ENCODE data around the gene ADGRE3.

The ADGRE3 gene

GRCh38 chr19:14580623-14581237, 93.9 kb downstream of the ADGRE3 start:
- H3K9me3 ChIP-seq (ENCODE audit: control insufficient read depth, insufficient read depth, low read depth, low read length), result no peaks in the 10 kb centered on the region
- H3K4me1 ChIP-seq (ENCODE audit: control insufficient read depth, insufficient read depth, low read length), result no peaks in the 10 kb centered on the region
- POLR2A ChIA-PET, result no interaction called here
- H3K4me3 ChIP-seq (ENCODE audit: low read depth, low read length), result no peak overlapping the region
- CTCF ChIA-PET, result interaction anchor here (1.9 kb wide), 1 partner anchor 106 kb away, joined by 4 read pairs; no protein-coding TSS in a partner anchor
- no peak overlapping the region for H3K27ac ChIP-seq (ENCODE audit: extremely low read depth, low read depth, low read length)
- H3K36me3 ChIP-seq (ENCODE audit: control insufficient read depth in 2 of 2, insufficient read depth in 1 of 2, low read length in 2 of 2), result no peaks in the 10 kb centered on the region
- TF ChIP-seq ZXDB (tag by site-specific recombination; IDR thresholded peaks at IDR 0.05), result no peak

- H3K27ac ChIP-seq (ENCODE audit: extremely low read depth, low read depth, low read length), result no peak overlapping the region
- TF ChIP-seq ZNF664 (tag by site-specific recombination; IDR thresholded peaks at IDR 0.05) (peak; percentile 96), ZNF335 (tag by site-specific recombination; conservative IDR thresholded peaks at IDR 0.05) (peak; percentile 91), SCRT1 (tag by site-specific recombination; IDR thresholded peaks at IDR 0.05; ENCODE audit: borderline replicate concordance) (no peak)
- ChIA-PET POLR2A (no interaction called here), CTCF (no interaction called here)
- no peaks in the 10 kb centered on the region for H3K4me1 ChIP-seq (ENCODE audit: control insufficient read depth, insufficient read depth, low read length)
- H3K4me3 ChIP-seq (ENCODE audit: low read depth, low read length), result no peak overlapping the region
- H3K9me3 ChIP-seq (ENCODE audit: control insufficient read depth, insufficient read depth, low read depth, low read length), result no peaks in the 10 kb centered on the region
- no peaks in the 10 kb centered on the region for H3K36me3 ChIP-seq (ENCODE audit: control insufficient read depth in 2 of 2, insufficient read depth in 1 of 2, low read length in 2 of 2)
These were observed 96.7 kb downstream of the ADGRE3 start for GRCh38 chr19:14577885-14578427.

DNA sequence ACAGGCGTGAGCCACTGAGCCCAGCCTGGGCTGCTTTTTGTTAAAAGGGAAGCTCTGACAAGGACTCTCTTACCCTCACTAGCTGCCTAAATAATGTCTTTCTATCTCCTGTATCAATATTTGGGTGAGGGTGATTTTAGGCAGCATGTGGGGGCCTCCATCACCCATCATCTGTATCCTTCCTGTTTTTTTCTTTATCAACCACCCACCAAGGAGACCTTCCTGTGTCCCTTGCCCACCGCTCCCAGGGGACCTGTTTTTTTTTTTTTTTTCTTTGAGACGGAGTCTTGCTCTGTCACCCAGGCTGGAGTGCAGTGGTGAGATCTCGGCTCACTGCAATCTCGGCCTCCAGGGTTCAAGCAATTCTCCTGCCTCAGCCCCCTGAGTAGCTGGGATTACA, 97.4 kb downstream of the ADGRE3 start:
- CTCF ChIA-PET, result interaction anchor here (0.5 to 0.7 kb wide), 2 partner anchors 209 to 314 kb away, joined by 3 read pairs; no protein-coding TSS in a partner anchor
- no peak overlapping the region for H3K27ac ChIP-seq (ENCODE audit: extremely low read depth, low read depth, low read length)
- H3K9me3 ChIP-seq (ENCODE audit: control insufficient read depth, insufficient read depth, low read depth, low read length), result no peaks in the 10 kb centered on the region
- H3K36me3 ChIP-seq (ENCODE audit: control insufficient read depth in 2 of 2, insufficient read depth in 1 of 2, low read length in 2 of 2), result no peaks in the 10 kb centered on the region
- TF ChIP-seq ZSCAN23 (tag by site-specific recombination; IDR thresholded peaks at IDR 0.05) (no peak), SCRT2 (tag by site-specific recombination; IDR thresholded peaks at IDR 0.05) (no peak), ZNF211 (tag by site-specific recombination; IDR thresholded peaks at IDR 0.05; ENCODE audit: low read depth) (no peak), FEZF1 (tag by site-specific recombination; IDR thresholded peaks at IDR 0.05) (no peak), ZFP37 (tag by site-specific recombination; IDR thresholded peaks at IDR 0.05) (no peak), ZNF555 (tag by site-specific recombination; conservative IDR thresholded peaks at IDR 0.05) (no peak), ZNF629 (tag by site-specific recombination; IDR thresholded peaks at IDR 0.05) (no peak), ZBTB8A (tag by site-specific recombination; IDR thresholded peaks at IDR 0.05) (no peak)
- POLR2A ChIA-PET, result no interaction called here
- H3K4me1 ChIP-seq (ENCODE audit: control insufficient read depth, insufficient read depth, low read length), result no peaks in the 10 kb centered on the region
- no peak overlapping the region for H3K4me3 ChIP-seq (ENCODE audit: low read depth, low read length)

GRCh38 chr19:14576363-14576762, 98.3 kb downstream of the ADGRE3 start:
- no peaks in the 10 kb centered on the region for H3K4me1 ChIP-seq (ENCODE audit: control insufficient read depth, insufficient read depth, low read length)
- H3K27ac ChIP-seq (ENCODE audit: extremely low read depth, low read depth, low read length), result no peak overlapping the region
- no peaks in the 10 kb centered on the region for H3K9me3 ChIP-seq (ENCODE audit: control insufficient read depth, insufficient read depth, low read depth, low read length)
- no peak for TF ChIP-seq ZNF664 (tag by site-specific recombination; IDR thresholded peaks at IDR 0.05)
- TF ChIP-seq ZNF791 (tag by site-specific recombination; IDR thresholded peaks at IDR 0.05), result no peak
- no peak for TF ChIP-seq ZNF366 (tag by site-specific recombination; conservative IDR thresholded peaks at IDR 0.05)
- no peak for TF ChIP-seq ZNF157 (tag by site-specific recombination; IDR thresholded peaks at IDR 0.05)
- no peak for TF ChIP-seq ZNF521 (tag by site-specific recombination; IDR thresholded peaks at IDR 0.05)
- no peak for TF ChIP-seq OVOL3 (tag by site-specific recombination; IDR thresholded peaks at IDR 0.05)
- TF ChIP-seq SCRT2 (tag by site-specific recombination; IDR thresholded peaks at IDR 0.05), result no peak
- no peaks in the 10 kb centered on the region for H3K36me3 ChIP-seq (ENCODE audit: control insufficient read depth in 2 of 2, insufficient read depth in 1 of 2, low read length in 2 of 2)
- ChIA-PET POLR2A (no interaction called here), CTCF (interaction anchor here (0.6 to 0.7 kb wide), 4 partner anchors 17 to 210 kb away, joined by 3 to 4 read pairs (median 3); no protein-coding TSS in a partner anchor)
- no peak overlapping the region for H3K4me3 ChIP-seq (ENCODE audit: low read depth, low read length)
